ENCODE results near the gene MTLN. TPM values are rescaled to one million over a fixed set of nuclear protein-coding genes. Genes with fewer than 3 reads are reported as not detected.

The MTLN gene
- total and polyA plus RNA-seq, 2 experiments from 2014 or later, result 42.1 to 78.9 TPM

DNA sequence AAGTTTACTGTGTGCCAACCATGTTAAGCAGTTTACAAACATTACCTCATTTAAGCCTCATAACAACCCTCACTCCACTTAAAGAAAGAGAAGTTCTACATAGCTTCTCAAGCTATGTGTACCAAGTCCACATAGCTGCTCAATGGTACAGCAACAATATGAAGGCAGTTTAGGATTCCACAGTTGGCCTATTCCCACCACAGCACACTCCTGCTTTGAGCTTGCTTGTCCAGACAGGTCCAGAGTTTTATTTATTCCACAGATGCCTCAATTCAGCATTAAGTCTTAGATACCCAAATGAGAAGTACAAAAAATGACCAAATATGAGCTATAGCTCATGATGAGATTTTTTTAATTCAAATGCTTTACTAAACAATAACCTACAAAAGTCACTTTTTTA lies 32.3 kb downstream of the MTLN start:
- H4K20me1 ChIP-seq (ENCODE audit: insufficient read depth, poor library complexity, severe bottlenecking), result no peaks in the 10 kb centered on the region
- H3K4me2 ChIP-seq, result no peak overlapping the region
- H3K4me1 ChIP-seq (ENCODE audit: insufficient read depth), result no peaks in the 10 kb centered on the region
- no peak overlapping the region for H3K4me3 ChIP-seq
- no peaks in the 10 kb centered on the region for H3K36me3 ChIP-seq (replicated peaks; ENCODE audit: insufficient read depth, low read depth)
- TF ChIP-seq, protein P1, sequence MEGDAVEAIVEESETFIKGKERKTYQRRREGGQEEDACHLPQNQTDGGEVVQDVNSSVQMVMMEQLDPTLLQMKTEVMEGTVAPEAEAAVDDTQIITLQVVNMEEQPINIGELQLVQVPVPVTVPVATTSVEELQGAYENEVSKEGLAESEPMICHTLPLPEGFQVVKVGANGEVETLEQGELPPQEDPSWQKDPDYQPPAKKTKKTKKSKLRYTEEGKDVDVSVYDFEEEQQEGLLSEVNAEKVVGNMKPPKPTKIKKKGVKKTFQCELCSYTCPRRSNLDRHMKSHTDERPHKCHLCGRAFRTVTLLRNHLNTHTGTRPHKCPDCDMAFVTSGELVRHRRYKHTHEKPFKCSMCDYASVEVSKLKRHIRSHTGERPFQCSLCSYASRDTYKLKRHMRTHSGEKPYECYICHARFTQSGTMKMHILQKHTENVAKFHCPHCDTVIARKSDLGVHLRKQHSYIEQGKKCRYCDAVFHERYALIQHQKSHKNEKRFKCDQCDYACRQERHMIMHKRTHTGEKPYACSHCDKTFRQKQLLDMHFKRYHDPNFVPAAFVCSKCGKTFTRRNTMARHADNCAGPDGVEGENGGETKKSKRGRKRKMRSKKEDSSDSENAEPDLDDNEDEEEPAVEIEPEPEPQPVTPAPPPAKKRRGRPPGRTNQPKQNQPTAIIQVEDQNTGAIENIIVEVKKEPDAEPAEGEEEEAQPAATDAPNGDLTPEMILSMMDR (IDR thresholded peaks at IDR 0.05; ENCODE audit: poor library complexity), result no peak
- TF ChIP-seq EZH2phosphoT487 (IDR thresholded peaks at IDR 0.05; ENCODE audit: low read depth, severe bottlenecking, unreplicated experiment), result no peak
- no peak for TF ChIP-seq EZH2 (IDR thresholded peaks at IDR 0.05; ENCODE audit: borderline replicate concordance)
- no peaks in the 10 kb centered on the region for H3K9me3 ChIP-seq (ENCODE audit: low read depth)
- no peak overlapping the region for H2AFZ ChIP-seq
- H3K27me3 ChIP-seq, result no peaks in the 10 kb centered on the region
- DNase-seq (ENCODE audit: low spot score), result no peak
- H3K27ac ChIP-seq, result no peak overlapping the region
- no peaks in the 10 kb centered on the region for H3K9me2 ChIP-seq (replicated peaks; ENCODE audit: insufficient read depth)
- H3K79me2 ChIP-seq, result no peaks in the 10 kb centered on the region

DNA sequence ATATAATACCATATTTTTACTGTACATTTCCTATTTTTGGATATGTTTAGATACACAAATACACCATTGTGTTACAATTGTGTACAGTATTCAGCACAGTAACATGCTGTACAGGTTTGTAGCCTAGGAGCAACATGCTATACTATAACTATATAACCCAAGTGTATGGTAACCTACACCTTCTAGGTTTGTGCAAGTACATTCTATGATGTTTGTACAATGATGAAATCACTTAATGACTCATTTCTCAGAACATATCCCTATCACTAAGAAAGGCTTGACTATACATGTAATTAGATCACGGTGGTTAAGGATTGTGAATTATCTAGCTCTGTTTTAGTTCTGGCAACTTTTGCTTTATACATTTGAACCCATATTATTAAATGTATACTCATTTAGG lies 38.8 kb downstream of the MTLN start:
- DNase-seq (ENCODE audit: low spot score), result no peak
- H3K4me2 ChIP-seq, result no peak overlapping the region
- H3K4me1 ChIP-seq (ENCODE audit: insufficient read depth), result no peaks in the 10 kb centered on the region
- H3K4me3 ChIP-seq, result no peak overlapping the region
- H3K27me3 ChIP-seq, result no peaks in the 10 kb centered on the region
- no peak overlapping the region for H2AFZ ChIP-seq
- H4K20me1 ChIP-seq (ENCODE audit: insufficient read depth, poor library complexity, severe bottlenecking), result no peaks in the 10 kb centered on the region
- H3K27ac ChIP-seq, result no peak overlapping the region
- no peaks in the 10 kb centered on the region for H3K9me2 ChIP-seq (replicated peaks; ENCODE audit: insufficient read depth)
- TF ChIP-seq EZH2 (IDR thresholded peaks at IDR 0.05; ENCODE audit: borderline replicate concordance), result no peak
- TF ChIP-seq EZH2phosphoT487 (IDR thresholded peaks at IDR 0.05; ENCODE audit: low read depth, severe bottlenecking, unreplicated experiment), result no peak
- TF ChIP-seq, protein P1 (IDR thresholded peaks at IDR 0.05; ENCODE audit: poor library complexity), result no peak
- no peaks in the 10 kb centered on the region for H3K36me3 ChIP-seq (replicated peaks; ENCODE audit: insufficient read depth, low read depth)
- no peaks in the 10 kb centered on the region for H3K9me3 ChIP-seq (ENCODE audit: low read depth)
- H3K79me2 ChIP-seq, result no peaks in the 10 kb centered on the region
- WGBS (ENCODE audit: low lambda C conversion rate, missing lambda C conversion rate), result 31% methylated on average over 1 of the region's 1 CpG

DNA sequence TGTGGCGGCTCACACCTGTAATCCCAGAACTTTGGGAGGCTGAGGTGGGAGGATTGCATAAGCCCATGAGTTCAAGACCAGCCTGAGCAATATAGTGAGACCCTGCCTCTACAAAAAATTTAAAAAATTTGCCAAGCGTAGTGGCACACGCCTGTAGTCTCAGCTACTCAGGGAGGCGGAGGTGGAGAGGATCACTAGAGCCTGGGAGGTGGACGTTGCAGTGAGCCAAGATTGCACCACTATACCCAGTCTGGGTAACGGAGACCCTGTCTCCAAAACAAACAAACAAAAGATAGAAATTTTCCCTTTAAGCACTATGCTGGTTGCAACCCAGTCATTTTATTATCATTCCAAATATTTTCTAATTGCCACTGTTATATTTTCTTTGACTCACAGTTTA lies 39.8 kb downstream of the MTLN start:
- Histone ChIP-seq H3K4me2 (no peak overlapping the region), H2AFZ (no peak overlapping the region), H4K20me1 (ENCODE audit: insufficient read depth, poor library complexity, severe bottlenecking) (no peaks in the 10 kb centered on the region), H3K9me3 (ENCODE audit: low read depth) (no peaks in the 10 kb centered on the region), H3K9me2 (replicated peaks; ENCODE audit: insufficient read depth) (no peaks in the 10 kb centered on the region), H3K27ac (no peak overlapping the region), H3K36me3 (replicated peaks; ENCODE audit: insufficient read depth, low read depth) (no peaks in the 10 kb centered on the region), H3K4me3 (no peak overlapping the region), H3K4me1 (ENCODE audit: insufficient read depth) (no peaks in the 10 kb centered on the region), H3K79me2 (no peaks in the 10 kb centered on the region), H3K27me3 (no peaks in the 10 kb centered on the region)
- TF ChIP-seq EZH2 (IDR thresholded peaks at IDR 0.05; ENCODE audit: borderline replicate concordance), result no peak
- TF ChIP-seq EZH2phosphoT487 (IDR thresholded peaks at IDR 0.05; ENCODE audit: low read depth, severe bottlenecking, unreplicated experiment), result no peak
- TF ChIP-seq, protein P1 (IDR thresholded peaks at IDR 0.05; ENCODE audit: poor library complexity), result no peak
- DNase-seq (ENCODE audit: low spot score), result no peak
- WGBS (ENCODE audit: low lambda C conversion rate, missing lambda C conversion rate), result 92% methylated on average over 6 of the region's 6 CpGs

DNA sequence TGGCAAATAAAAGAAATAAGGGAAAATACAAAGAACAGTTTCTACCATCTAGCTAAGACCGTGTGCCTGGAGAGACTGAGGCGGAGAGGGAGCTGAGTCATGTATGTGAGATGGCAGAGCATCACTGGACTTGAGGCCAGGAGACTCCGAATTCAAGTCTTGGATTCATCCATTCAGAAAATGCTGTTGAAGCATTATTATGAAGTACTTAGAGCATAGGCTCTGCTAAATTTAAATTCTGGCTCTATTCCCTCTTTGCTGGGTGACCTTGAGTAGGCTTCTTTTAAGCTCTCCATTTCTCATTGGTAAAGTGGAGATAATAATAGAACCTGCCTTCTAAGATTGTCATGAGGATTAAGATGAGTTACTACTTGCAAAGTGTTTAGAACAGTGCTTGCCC lies 42.2 kb downstream of the MTLN start:
- Histone ChIP-seq H3K27ac (no peak overlapping the region), H3K4me3 (no peak overlapping the region), H3K4me2 (no peak overlapping the region), H3K9me2 (replicated peaks; ENCODE audit: insufficient read depth) (no peaks in the 10 kb centered on the region), H2AFZ (no peak overlapping the region), H3K79me2 (no peaks in the 10 kb centered on the region), H3K27me3 (no peaks in the 10 kb centered on the region), H3K4me1 (ENCODE audit: insufficient read depth) (no peaks in the 10 kb centered on the region), H3K9me3 (ENCODE audit: low read depth) (no peaks in the 10 kb centered on the region), H4K20me1 (ENCODE audit: insufficient read depth, poor library complexity, severe bottlenecking) (no peaks in the 10 kb centered on the region), H3K36me3 (replicated peaks; ENCODE audit: insufficient read depth, low read depth) (no peaks in the 10 kb centered on the region)
- DNase-seq (ENCODE audit: low spot score), result no peak
- TF ChIP-seq, protein P1 (IDR thresholded peaks at IDR 0.05; ENCODE audit: poor library complexity), result no peak
- TF ChIP-seq EZH2phosphoT487 (IDR thresholded peaks at IDR 0.05; ENCODE audit: low read depth, severe bottlenecking, unreplicated experiment) (no peak), EZH2 (IDR thresholded peaks at IDR 0.05; ENCODE audit: borderline replicate concordance) (no peak)
- WGBS (ENCODE audit: low lambda C conversion rate, missing lambda C conversion rate), result 88% methylated on average over 3 of the region's 3 CpGs

All from hepatocyte (in vitro differentiated cells).